NCI-H345 (cell line): Measurements from ENCODE around the gene ROPN1B.
"Not testable (repeated sequence)": the region's sequence is repeated elsewhere in the genome, so short reads cannot be mapped to it uniquely, and the experiment has no call there.

Experiments used
- DNase-seq: peaks from one replicate; lab custom pipeline; 2025; lab: John Stamatoyannopoulos, UW

Gene ROPN1B

GRCh38 chr3:125968701-125969592 is at the start of gene ROPN1B:
Gene ROPN1B, plus strand, starts transcription at chr3:125969178. Its CDS starts 2,877 bp downstream, at chr3:125972055.
- not testable (repeated sequence) for DNase-seq

DNA sequence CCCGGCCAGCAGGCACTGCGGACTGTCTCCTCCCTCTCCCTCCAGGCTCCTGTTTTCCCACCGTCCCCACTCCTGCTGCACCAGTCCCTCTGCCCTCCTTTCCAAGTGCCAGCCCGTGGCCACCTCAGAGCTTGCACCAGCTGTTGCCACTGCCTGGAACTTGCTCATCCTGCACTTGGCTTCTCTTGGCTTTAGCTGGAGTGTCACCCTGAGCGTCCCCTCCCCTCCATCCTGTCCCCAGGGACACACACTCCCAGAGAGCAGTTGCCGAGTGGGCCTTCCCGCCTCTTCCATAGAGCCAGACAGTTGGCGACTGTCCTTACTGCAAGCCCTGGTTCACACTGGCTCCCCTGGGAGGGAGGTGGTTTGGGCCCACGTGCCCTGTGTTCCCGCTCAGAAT is 48.8 kb upstream of the ROPN1B start:
- peak; percentile 8 for DNase-seq

DNA sequence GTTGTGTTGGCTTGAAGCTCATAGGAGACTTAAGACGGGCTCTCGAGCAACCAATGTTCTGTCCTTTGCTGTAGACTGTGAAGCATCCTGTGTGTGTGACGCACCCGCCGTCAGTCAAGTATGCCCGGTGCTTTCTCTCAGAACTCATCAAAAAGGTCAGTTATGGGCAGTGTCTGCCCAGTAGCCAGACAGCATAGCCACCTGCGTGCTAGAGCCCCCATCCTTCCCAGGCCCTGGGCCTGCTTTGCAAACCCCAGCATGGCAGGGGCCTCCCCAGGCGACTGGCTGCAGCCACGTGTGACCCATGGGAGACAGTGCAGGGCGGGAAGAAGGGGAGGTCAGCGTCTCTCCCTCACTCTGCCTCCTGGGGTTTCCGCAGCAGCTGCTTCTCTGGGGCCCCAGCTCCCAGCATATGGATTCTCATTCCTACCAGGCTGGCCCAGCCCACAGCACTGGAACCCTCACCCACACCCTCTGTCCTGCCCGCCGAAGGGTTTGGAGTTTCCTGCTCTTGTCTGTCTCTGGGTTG is 48.2 kb upstream of the ROPN1B start:
- DNase-seq: not testable (repeated sequence)

GRCh38 chr3:125921712-125922111 is 47.3 kb upstream of the ROPN1B start:
- peak; percentile 55 for DNase-seq

DNA sequence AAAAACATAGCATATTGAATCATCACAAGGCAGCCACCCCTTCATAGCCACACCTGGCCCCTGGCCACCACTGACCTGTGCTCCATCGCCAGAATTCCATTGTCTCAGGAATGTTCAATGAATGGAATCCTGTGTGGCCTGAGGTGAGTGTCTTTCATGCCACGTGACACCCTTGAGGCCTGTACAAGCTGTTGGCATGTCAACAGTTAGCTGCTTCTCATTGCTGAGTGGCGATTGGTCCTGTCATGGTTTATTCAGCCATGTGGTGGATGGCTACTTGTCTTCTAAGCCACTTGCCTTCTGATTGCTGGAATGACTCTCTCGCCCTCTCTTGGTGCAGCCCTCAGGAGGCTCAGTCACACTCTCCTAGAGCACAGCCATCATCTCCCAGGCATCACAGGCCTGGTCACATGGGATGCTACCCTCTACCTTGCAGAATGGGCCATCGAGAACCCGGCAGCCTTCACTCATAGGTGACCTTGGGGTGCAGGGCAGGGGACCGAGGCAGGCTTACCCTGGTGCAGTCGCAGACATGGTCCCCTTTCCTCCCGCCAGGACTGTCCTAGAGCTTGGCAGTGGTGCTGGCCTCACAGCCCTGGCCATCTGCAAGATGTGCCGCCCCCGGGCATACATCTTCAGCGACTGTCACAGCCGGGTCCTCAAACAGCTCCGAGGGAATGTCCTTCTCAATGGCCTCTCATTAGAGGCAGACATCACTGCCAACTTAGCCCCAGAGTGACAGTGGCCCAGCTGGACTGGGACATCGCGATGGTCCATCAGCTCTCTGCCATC is 45.5 kb upstream of the ROPN1B start:
- DNase-seq: not testable (repeated sequence)

DNA sequence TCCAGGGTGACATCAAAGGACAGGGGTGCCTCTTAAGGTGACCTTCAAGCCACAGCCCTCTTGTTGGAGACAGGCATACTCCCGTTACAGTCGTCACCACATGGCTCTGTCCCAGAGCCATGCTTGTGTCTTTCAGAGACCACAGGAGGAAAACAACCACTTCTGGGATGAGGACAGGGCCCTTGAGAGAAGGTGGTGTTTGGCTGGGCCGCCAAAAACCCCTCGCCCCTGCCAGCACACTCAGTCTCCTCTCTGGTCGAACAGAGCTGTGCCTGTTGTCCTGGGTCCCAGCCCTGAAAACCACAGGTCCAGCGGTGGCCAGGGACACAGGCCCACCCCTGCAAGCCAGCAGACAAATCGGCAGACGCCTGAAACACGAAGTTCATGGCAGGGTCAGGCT is 44.7 kb upstream of the ROPN1B start:
- not testable (repeated sequence) for DNase-seq

GRCh38 chr3:125925727-125926126 is 43.3 kb upstream of the ROPN1B start:
- DNase-seq: not testable (repeated sequence)

DNA sequence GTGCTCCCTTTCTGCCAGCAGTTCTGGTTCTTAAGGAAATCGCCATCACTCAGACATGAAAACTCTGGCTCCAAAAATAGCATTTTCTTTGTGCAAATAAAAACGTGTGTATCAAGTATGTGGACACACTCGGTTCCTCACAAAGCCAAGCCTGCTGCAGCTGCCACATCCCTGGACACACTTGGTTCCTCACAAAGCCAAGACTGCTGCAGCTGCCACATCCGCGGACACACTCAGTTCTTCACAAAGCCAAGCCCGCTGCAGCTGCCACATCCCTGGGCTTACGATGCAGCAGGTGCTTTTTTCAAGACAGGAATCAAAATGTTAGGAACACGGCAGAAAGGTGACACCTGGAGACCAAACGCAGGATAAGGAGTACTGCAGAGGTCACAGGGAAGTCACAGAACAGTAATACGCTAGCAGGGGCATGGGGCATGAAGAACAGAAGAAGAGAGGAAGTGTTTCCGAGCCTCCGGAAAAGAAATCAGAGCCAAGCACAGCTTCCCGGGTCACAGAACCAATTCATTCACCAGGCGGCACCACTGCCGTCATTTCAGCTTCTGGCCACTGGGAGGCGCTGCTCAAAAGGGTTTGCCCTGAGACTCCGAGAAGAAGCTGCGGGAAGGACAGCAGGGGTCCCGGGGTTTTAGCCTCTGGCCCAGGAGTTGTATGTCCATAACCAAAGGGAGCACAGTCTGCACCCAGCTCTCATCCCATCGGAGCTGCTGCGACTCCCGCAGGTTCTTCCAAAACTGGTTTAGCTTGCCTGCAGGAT is 40.0 kb upstream of the ROPN1B start:
- peak; percentile 65 for DNase-seq

DNA sequence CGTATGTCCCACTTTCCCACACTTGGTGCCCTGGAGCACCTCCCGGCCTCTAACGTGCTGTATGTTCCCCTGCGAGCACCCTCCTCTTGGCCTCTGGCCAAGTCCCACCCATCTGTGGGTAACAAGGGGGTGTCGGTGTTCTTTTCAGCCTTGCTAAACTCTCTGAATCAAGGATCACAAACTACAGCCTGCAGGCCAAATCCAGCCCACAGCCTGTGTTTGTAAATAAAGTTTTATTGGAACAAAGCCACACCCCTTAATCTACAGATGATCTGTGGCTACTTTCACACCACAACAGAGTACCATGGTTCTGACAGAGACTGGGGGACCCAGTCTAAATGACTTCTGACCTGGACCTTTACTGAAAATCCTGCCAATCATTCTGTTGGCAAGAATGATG is 39.2 kb upstream of the ROPN1B start:
- peak; percentile 31 for DNase-seq

GRCh38 chr3:125931355-125931880 is 37.6 kb upstream of the ROPN1B start:
- not testable (repeated sequence) for DNase-seq

DNA sequence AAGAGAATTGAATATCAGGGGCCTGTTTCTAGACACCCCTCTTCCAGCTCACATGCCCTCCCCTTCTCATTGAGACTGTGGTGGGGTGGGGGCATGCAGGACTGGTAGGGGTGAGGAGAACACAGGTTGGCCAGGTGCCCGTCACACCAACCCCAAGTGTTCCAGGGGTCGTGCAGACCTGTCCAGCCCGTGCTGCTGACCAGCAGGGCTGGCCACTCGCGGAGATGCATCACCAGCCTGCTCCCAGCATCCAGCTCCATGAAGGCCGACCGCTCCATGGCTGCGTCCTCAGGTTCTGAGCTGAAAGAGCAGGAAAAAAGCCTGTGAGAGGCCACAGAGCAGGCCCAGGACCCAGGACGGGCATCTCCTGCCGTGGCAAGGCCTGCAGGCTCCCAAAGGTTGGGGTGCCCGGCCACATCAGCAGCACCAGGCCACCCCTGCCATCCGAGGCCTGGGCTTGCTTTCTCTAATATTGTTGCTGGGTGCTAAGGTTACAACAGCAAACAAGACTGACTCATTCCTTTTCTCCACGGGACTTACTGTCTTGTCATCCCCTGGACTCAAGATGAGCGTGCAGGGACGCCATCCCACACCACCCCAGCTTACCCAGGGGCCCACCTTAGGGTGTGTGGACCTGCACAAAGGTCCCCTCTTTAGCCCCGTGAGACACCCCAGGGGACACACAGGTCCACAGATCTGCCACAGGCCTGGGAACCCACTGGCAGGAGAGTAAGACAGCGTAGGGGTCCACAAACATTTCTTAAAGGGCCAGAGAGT is 35.4 kb upstream of the ROPN1B start:
- DNase-seq: not testable (repeated sequence)

DNA sequence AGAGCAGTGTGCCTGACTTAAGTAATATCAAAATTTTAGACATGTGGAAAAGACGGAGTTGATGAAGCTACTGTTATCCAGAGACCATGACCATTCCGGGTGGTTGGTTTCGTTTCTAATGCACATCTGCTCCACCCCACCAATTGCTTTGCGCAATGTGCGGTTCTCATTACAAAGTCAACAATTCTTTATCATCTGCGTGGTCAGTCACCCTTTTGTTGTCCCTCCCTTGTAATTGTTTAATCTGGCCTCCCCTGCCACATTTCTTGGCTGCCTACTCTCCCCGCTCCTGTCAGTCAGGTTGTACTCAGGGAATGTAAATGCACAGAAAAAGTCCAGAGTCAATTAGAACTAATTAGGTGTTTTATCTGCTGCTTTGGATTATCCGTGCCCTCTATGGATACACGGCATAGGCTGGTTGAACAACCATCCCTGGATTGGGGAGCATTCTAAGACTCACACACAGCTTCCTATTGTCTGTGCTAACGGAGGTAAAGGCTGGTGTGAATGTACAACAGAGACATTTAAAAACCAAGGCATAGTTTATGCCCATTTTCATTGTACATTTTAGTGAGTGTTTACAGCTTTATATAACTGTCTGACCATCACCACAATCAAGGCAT is 33.6 kb upstream of the ROPN1B start:
- DNase-seq: peak; percentile 10

DNA sequence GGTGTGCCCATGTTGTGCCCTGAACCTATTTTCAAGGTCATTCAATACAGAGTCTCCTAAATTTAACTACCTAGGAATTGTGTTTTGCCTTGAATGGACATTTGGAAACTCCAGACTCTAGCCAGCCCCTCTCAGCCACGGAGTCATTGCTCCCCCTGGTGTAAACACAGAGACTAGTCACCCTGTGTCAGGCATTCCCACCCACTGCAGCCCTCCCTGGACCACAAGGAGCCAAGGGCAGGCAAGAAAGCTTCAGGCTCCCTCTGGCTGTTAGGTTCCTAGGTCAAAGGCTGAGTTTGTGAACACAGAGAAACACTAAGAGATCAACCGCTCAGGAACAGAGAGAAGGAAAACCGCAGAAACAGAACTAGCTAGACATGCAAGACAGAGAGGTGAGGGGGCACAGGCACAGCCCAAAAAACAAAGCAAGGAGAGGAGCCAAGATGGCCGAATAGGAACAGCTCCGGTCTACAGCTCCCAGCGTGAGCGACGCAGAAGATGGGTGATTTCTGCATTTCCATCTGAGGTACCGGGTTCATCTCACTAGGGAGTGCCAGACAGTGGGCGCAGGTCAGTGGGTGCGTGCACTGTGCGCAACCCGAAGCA is 32.7 kb upstream of the ROPN1B start:
- DNase-seq: peak; percentile 41

DNA sequence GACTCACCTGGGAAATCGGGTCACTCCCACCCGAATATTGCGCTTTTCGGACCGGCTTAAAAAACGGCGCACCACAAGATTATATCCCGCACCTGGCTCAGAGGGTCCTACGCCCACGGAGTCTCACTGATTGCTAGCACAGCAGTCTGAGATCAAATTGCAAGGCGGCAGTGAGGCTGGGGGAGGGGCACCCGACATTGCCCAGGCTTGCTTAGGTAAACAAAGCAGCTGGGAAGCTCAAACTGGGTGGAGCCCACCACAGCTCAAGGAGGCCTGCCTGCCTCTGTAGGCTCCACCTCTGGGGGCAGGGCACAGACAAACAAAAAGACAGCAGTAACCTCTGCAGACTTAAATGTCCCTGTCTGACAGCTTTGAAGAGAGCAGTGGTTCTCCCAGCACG is 32.1 kb upstream of the ROPN1B start:
- DNase-seq: not testable (repeated sequence)

DNA sequence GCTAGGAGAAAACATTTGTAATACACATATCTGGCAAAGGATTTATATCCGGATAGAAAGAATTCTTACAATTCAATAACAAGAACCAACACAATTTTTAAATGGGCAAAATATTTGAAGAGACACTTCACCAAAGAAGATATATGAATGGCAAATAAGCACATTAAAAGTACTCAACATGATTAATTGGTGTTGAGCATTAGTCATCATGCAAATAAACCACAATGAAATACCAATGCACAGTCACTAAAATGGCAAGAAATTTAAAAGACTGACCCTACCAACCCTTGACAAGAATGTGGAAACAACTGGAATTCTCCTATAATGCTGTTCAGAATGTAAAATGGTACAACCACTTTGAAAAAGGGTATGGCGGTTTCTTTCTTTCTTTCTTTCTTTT is 21.2 kb upstream of the ROPN1B start:
- not testable (repeated sequence) for DNase-seq

DNA sequence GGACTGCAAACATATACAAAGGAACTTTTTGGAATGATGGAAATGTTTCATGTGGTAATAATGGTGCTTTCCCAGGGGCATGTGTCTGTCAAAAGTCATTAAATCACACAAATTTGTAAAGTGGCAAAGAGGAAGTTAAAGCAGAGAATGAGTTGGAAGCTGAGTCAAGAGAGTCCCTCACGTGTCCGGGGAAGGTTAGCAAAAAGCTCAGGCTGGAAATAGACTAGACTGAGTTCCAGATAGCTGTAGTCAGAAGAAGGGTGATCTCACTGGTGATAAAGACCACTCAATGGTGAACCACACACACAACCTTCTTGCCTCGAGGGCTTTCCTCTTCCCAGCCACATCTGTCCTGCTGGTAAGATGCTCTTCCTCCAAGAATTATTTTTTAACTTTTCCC is 20.1 kb upstream of the ROPN1B start:
- not testable (repeated sequence) for DNase-seq

DNA sequence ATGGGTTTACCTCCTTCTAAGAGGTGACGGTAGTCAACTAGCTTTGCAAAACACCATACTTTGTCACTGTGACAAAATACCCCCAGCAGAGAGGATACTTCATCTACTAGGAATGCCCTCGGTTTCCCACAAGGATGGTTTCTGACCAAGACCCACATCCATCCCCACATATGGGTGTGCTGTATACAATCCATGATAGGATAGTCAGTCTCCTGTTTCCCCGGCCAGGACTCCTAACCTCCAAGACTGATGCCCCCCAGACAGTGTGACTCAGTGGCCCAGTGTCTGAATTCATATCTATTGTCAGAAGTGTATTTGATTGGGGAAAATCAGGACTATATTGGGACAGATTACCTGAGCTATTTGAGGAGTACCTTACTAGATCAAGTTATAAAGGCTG is 17.8 kb upstream of the ROPN1B start:
- not testable (repeated sequence) for DNase-seq

GRCh38 chr3:125957020-125957419 is 12.0 kb upstream of the ROPN1B start:
- not testable (repeated sequence) for DNase-seq

DNA sequence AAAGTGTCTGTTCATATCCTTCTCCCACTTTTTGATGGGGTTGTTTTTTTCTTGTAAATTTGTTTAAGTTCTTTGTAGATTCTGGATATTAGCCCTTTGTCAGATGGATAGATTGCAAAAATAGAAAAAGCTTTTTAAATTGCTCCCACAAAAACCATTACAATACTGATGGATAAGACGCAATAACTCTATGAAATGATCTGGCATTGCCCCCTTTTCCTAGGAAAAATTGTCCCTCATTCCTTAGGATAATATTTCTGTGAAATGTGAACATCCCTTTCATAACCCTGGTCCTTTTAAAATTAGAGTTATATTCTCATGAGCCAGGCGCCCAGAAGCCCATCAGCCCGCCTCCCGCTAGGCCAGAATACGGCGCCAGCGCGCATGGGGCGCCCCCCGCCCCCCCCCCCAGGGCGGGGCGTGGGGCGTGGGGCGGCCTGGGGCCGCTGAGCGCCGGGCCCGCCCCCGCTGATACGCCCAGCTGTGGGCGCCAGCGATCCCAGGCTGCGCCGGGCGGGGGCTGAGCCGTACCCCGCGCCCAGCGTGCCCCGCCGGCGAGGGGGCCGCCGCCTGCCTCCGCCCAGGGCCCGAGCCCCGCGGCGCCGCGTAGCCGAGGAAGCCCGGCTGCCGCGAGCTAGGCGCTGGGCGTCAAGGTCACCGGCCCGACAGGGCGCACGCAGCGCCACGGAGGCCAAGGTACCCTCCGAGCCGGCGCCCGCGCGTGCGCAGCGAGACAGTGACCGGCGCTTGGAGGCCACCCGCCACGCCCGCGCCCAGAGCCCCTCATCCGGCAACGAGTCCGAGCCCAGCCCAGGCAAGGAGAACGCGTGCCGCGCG is 11.1 kb upstream of the ROPN1B start:
- no peak for DNase-seq
